NCI-H524 treated with DMSO at 0.1 percent for 48 hours (cell line): ENCODE measurements around the gene TMEM229A.
"Not testable (repeated sequence)": the region's sequence is repeated elsewhere in the genome, so short reads cannot be mapped to it uniquely, and the experiment has no call there.

ENCODE experiments used
- DNase-seq: peaks from one replicate; lab custom pipeline; 2025; lab: John Stamatoyannopoulos, UW

The TMEM229A gene

DNA sequence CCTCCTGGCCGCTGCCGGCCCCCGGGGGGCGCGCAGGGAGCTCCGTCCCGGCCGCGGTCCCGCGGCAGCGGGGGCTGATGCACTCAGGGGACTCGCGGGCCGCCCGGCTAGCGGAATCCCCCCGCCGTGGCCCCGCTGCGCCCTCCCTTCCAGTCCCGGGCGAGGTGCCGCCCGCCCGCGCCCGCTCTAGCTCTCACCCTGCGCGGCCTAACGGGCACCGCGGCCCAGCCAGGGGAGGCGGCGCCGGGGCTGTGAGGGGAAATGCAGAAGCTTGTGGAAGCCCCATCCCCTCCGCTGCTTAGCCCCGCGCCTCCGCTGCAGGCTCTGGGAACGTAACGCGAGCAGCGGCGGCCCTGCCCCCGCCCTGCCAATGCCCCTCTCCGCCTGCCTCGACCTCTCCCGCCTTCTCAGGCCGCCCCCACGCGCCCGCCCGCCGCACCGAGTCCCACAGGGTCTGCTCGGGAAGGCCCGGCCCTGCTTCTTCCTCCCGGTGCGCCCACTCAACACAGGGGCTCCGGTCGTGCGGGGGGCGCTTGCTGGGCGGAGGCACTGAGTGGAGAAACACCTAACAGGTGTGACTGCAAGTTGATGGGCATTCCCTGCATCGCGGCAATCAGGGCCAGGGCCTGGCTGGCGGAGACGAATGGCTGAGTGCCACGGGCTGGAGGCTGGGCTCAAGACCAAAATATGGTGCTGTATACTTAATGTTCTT lies 384 bp upstream of the TMEM229A start:
- DNase-seq = no peak

DNA sequence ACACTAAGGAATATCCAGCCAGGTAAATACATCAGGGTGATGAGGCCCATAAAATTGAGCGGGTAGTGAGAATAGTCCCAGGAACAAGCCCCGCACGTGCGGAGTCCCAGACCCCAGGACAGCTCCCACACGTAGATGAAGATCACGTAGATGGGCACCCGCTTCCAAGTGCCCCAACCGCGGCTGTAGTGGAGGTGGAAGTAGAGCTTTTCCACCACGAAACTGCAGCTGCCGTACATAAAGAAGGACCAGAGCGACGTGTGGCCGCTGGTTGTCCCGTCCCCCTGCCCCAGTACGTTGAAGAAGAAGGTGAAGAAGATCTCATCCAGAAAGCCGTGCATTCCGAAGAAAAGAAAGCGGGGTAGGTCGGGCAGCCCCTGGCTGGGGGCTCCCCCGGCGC lies 948 bp downstream of the TMEM229A start:
- DNase-seq = peak; percentile 12

DNA sequence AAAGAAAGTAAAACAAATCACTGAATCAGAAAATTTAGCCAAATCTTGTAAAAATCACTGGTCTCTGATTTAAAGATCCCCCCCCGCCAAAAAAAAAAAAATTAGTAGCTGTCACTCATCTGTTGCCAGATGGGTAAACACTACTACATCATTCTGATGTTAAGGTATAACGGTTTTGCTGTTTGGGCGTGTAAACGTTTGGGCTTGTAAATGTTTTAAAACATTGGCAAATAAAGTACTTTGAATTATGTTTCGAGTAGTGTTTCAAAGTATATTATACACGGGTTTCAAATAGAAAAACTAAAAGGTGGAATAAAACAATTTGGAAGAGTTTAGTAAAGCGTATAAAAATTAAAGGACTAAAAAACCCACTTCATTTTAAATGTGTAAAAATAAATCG lies 1.5 kb downstream of the TMEM229A start:
- DNase-seq = no peak

GRCh38 chr7:124030964-124031363 lies 1.9 kb downstream of the TMEM229A start:
- no peak for DNase-seq

DNA sequence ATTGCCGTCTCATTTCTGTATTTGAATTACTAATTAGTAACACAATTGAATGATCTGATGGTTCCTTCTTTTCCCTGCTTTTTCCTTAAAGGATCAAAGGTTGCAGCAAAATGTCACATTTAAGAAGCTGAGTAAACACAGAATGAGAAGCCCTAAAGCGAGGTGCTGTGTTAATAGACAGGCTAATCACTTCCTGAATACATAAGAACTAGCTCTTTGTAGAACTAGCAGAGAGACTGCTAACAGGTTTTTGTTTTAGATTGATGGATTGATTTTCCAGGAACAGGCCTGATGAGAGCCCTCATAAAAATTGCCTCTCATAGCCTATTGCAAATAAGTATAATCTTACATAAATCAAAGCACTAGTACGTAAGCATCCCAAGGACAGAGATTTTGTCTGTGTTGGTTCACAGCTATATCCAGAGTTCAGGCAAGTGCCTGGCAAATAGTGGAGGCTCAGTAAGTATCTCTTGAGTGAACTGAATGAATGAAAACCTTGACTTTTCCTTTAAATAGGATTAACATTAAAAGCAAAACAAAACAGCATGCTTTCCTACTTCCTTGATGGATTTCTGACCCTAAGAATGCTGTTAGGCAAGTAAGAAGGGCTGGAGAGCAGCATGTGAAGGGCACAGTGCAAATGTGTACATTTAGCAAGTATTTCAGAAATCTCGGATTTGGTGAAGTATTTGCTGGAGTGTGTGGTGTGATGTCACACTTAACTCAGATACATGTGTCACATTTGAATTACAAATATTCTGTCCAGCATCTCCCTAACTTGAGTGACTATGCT lies 3.3 kb downstream of the TMEM229A start:
- no peak for DNase-seq

GRCh38 chr7:124027236-124027635 lies 5.6 kb downstream of the TMEM229A start:
- DNase-seq = no peak

DNA sequence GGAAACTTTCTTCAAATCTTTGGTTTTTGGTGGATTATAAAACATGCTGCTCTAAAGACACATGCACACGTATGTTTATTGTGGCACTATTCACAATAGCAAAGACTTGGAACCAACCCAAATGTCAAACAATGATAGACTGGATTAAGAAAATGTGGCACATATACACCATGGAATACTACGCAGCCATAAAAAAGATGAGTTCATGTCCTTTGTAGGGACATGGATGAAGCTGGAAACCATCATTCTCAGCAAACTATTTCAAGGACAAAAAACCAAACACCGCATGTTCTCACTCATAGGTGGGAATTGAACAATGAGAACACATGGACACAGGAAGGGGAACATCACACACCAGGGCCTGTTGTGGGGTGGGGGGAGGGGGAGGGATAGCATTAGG lies 8.5 kb downstream of the TMEM229A start:
- DNase-seq = not testable (repeated sequence)

DNA sequence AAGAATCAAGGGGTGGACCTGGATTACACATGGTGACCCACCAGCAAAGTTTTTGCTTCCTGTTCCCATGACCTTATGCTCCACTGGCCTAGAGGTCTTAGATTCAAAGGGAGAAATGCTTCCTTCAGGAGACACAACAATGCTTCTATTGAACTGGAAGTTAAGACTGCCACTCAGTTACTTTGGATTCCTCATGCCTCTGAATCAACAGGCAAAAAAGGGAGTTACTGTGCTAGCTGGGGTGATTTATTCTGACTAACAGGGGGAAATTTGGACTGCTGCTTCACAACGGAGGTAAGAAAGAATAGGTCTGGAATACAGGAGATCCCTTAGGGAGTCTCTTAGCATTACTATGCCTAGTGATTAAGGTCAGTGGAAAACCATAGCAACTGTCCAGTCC lies 10.3 kb downstream of the TMEM229A start:
- no peak for DNase-seq

DNA sequence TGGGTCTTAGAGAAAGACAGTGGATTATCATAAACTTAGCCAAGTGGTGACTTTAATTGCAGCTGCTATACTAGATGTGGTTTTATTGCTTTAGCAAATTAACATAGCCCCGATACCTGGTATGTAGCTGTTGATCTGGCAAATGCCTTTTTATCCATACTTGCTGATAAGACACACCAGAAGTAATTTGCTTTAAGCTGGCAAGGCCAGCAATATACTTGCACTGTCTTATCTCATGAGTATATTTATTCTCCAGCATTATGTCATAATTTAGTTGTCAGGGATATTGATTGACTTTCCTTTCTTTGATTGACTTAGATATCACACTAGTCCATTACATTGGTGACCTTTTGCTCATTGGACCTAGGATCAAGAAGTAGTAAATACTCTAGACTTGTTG lies 12.8 kb downstream of the TMEM229A start:
- DNase-seq = no peak

DNA sequence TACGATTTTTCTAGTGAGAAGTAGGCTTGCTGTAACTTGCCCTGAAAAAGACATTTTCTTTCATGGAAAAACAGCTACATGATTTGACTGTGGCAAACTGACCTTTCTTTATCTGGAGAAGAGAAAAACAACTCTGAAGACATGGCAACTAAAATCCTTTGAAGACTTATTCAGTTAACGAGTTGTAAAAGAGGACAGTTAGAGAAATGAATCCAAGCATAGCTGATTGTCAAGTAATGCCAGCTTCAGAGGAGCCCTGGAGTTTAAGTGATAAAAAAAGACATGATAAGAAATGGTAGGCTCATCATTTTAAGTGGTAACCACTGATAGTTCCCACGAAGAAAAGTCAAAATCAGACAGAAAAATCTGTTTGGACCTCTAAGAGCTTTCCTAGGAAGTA lies 19.6 kb downstream of the TMEM229A start:
- no peak for DNase-seq

DNA sequence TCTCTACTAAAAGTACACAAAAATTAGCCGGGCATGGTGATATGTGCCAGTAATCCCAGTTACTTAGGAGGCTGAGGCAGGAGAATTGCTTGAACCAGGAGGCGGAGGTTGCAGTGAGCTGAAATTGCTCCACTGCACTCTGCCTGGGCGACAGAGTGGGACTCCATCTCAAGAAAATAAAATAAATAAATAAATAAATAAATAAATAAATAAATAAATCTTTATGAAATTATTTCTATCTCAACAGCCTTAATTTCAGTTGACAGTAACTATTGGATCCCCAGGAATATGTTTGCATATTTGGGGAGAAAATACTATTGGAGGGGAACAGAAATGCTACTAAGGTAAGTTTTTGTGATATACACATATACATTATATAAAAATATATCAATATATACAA lies 20.0 kb downstream of the TMEM229A start:
- DNase-seq = no peak

- DNase-seq = peak; percentile 42
Measured at GRCh38 chr7:124009321-124009720, 23.5 kb downstream of the TMEM229A start.

DNA sequence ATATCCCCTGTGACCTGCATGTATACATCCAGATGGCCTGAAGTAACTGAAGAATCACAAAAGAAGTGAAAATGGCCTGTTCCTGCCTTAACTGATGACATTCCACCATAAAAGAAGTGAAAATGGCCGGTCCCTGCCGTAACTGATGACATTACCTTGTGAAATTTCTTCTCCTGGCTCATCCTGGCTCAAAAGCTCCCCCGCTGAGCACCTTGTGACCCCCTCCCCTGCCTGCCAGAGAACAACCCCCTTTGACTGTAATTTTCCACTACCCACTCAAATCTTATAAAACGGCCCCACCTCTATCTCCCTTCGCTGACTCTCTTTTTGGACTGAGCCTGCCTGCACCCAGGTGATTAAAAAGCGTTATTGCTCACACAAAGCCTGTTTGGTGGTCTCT lies 24.6 kb downstream of the TMEM229A start:
- not testable (repeated sequence) for DNase-seq

DNA sequence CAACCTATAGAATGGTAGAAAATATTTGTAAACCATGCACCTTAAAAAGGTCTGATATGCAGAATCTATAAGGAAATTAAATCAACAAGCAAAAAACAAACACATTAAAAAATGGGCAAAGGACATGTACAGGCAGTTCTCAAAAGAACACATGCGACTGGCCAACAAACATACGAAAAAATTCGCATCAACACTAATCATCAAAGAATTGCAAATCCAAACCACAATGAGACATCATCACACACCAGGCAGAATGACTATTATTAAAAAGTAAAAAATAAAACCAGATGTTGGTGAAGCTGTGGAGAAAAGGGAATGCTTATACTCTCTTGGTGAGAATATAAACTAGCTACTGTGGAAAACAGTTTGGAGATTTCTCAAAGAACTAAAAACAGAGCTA lies 33.2 kb downstream of the TMEM229A start:
- no peak for DNase-seq

DNA sequence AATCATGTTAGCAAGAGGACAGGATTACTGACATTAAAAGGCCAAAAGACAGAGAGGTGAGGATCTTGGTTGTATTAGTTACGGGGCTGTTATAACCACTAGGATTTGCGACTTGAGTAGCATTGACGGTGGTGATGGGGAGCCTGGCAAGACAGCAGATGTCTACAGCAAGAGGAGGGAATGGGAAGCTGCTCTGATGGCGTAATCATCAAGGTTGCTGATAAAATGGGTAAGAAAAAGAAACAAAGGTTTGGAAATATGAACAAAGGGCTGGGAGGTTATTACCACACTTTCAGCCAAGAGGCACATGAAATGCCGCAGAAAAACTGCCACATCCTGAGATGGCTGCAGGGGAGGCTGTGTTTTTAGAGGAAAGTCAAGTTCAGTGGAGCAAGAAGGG lies 33.9 kb downstream of the TMEM229A start:
- no peak for DNase-seq

- DNase-seq = no peak
Measured at GRCh38 chr7:123996327-123996625, 36.6 kb downstream of the TMEM229A start.

- DNase-seq = no peak
Measured at GRCh38 chr7:123995617-123996326, 37.1 kb downstream of the TMEM229A start.

GRCh38 chr7:123994449-123994848 lies 38.4 kb downstream of the TMEM229A start:
- DNase-seq = no peak

GRCh38 chr7:123993996-123994395 lies 38.9 kb downstream of the TMEM229A start:
- DNase-seq = no peak

GRCh38 chr7:123992913-123993518 lies 39.9 kb downstream of the TMEM229A start:
- DNase-seq = no peak

DNA sequence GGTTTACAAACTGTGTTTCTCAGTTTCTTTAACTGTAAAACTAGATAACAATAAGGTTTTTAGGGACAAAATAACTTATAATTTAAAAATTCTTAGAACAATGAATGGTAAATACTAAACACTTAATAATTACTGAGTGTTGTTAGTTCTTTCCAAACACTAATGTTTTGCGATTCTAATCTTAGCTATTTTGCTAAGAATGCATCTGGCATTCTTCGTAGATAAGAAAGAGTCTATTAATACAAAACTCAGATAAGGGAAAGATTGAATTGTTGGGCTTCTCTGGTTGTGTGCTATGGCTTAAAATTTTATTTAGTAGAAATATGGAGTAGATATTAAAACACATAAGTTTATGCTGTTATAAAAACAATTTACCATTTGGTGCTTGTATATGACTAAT lies 45.4 kb downstream of the TMEM229A start:
- DNase-seq = no peak
